H1 (cell line): ENCODE measurements around the gene SLC35F3. TPM values are rescaled to one million over a fixed set of nuclear protein-coding genes. Genes with fewer than 3 reads are reported as not detected.

Experiments
- CTCF ChIA-PET: fragments of 300-600 bp; sonication (Branson Sonifier 250); formaldehyde crosslinking; loops from one replicate; lab custom pipeline; 2021; ENCODE audit not compliant: partially characterized antibody; lab: Charles Lee
- POLR2A ChIA-PET: fragments of 300-600 bp; sonication (Branson Sonifier 250); formaldehyde crosslinking; loops from one replicate; lab custom pipeline; 2021; ENCODE audit warnings: inconsistent platforms; ENCODE audit not compliant: partially characterized antibody; lab: Charles Lee
- DNase-seq, 2 experiments: peaks; one replicate each; pipeline versions ENCODE4 v3.0.0 to v3.0.0-alpha.2; 2010 to 2022; ENCODE audit warnings: low spot score in 2 of 2, low read depth in 1 of 2, mixed read lengths in 1 of 2
- FAIRE-seq: peaks from 2 replicates; lab custom pipeline; 2011; peaks lifted over from hg19 to GRCh38; lab: Jason Lieb, UNC
- H2AFZ ChIP-seq: 2 replicates; pipeline ENCODE4 v1.8.1; 2012; ENCODE audit warnings: low read length, inconsistent platforms
- H2AK5ac ChIP-seq: 2 replicates; pipeline ENCODE4 v1.6.1; 2013; ENCODE audit warnings: low read depth, low read length
- H2BK120ac ChIP-seq: replicated peaks from 2 replicates; pipeline ENCODE3; 2013; ENCODE audit warnings: low read depth, low read length, inconsistent platforms
- H2BK12ac ChIP-seq: 2 replicates; pipeline ENCODE4 v1.6.1; 2013; ENCODE audit warnings: low read depth, low read length
- H2BK15ac ChIP-seq: 2 replicates; pipeline ENCODE4 v1.6.1; 2013; ENCODE audit warnings: low read length
- H2BK20ac ChIP-seq: 2 replicates; pipeline ENCODE4 v1.6.1; 2013; ENCODE audit warnings: low read length
- H2BK5ac ChIP-seq: 2 replicates; pipeline ENCODE4 v1.6.1; 2013; ENCODE audit warnings: low read depth, low read length
- H3K14ac ChIP-seq: 2 replicates; pipeline ENCODE4 v1.6.1; 2013; ENCODE audit warnings: inconsistent platforms; ENCODE audit not compliant: insufficient read length
- H3K18ac ChIP-seq: 2 replicates; pipeline ENCODE4 v1.6.1; 2013; ENCODE audit warnings: low read length; ENCODE audit errors: extremely low read depth
- H3K23ac ChIP-seq: 2 replicates; pipeline ENCODE4 v1.6.1; 2013; ENCODE audit warnings: inconsistent platforms; ENCODE audit not compliant: insufficient read length
- H3K23me2 ChIP-seq: 2 replicates; pipeline ENCODE4 v1.6.1; 2013; ENCODE audit warnings: low read depth, low read length
- H3K27ac ChIP-seq: 2 replicates; pipeline ENCODE4 v1.6.1; 2011; ENCODE audit warnings: low read depth, low read length, inconsistent platforms
- H3K27me3 ChIP-seq, 4 experiments: replicated peaks in 1 of 4; 1 replicate in 1 of 4; 2 replicates in 3 of 4; pipeline versions ENCODE4 v1.6.1 to v1.8.1; 2011 to 2013; ENCODE audit warnings: low read length in 3 of 4, mild to moderate bottlenecking in 3 of 4, inconsistent platforms in 2 of 4, mixed read lengths in 2 of 4, moderate library complexity in 1 of 4; ENCODE audit not compliant: control insufficient read depth in 3 of 4, insufficient read depth in 3 of 4; ENCODE audit errors: extremely low read depth in 1 of 4
- H3K36me3 ChIP-seq, 4 experiments: 2 replicates each; pipeline versions ENCODE4 v1.6.1 to v1.8.1; 2011 to 2013; ENCODE audit warnings: mild to moderate bottlenecking in 4 of 4, low read length in 3 of 4, moderate library complexity in 2 of 4, control low read depth in 1 of 4, inconsistent platforms in 1 of 4; ENCODE audit not compliant: insufficient read depth in 4 of 4, control insufficient read depth in 2 of 4
- H3K4ac ChIP-seq: replicated peaks from 2 replicates; pipeline ENCODE3; 2013; ENCODE audit warnings: low read length, low read depth, mixed read lengths, inconsistent platforms; ENCODE audit not compliant: insufficient read length
- H3K4me1 ChIP-seq, 4 experiments: replicated peaks in 1 of 4; 1 replicate in 1 of 4; 2 replicates in 3 of 4; pipeline versions ENCODE4 v1.6.1 to v1.8.1; 2011 to 2013; ENCODE audit warnings: low read length in 3 of 4, inconsistent platforms in 2 of 4, mixed read lengths in 1 of 4; ENCODE audit not compliant: insufficient read depth in 4 of 4, control insufficient read depth in 3 of 4
- H3K4me2 ChIP-seq, 2 experiments: 2 replicates each; pipeline versions ENCODE4 v1.6.1 to v1.8.1; 2011 to 2013; ENCODE audit warnings: low read depth in 2 of 2, low read length in 2 of 2, control low read depth in 1 of 2, inconsistent platforms in 1 of 2, mild to moderate bottlenecking in 1 of 2; ENCODE audit not compliant: insufficient read depth in 1 of 2
- H3K4me3 ChIP-seq, 4 experiments: fragments of 200-600, 300-600 bp in 1 of 4; sonication (generic), shearing (Covaris generic), sonication (Bioruptor Twin) in 1 of 4; 2 replicates each; pipeline versions ENCODE4 v1.5.1 to v1.8.1; 2011 to 2016; ENCODE audit warnings: low read length in 4 of 4, low read depth in 3 of 4, control low read depth in 2 of 4, inconsistent platforms in 2 of 4, mild to moderate bottlenecking in 2 of 4, mixed read lengths in 1 of 4, moderate library complexity in 1 of 4; ENCODE audit not compliant: insufficient read depth in 2 of 4; ENCODE audit errors: extremely low read depth in 1 of 4
- H3K56ac ChIP-seq: replicated peaks from 2 replicates; pipeline ENCODE3; 2013; ENCODE audit warnings: low read depth, mild to moderate bottlenecking, mixed read lengths, low read length, inconsistent platforms; ENCODE audit not compliant: insufficient read length
- H3K79me1 ChIP-seq: 2 replicates; pipeline ENCODE4 v1.6.1; 2013; ENCODE audit warnings: low read depth, low read length, control low read depth
- H3K79me2 ChIP-seq, 2 experiments: 2 replicates each; pipeline versions ENCODE4 v1.6.1 to v1.8.1; 2012 to 2013; ENCODE audit warnings: low read length in 2 of 2, mild to moderate bottlenecking in 2 of 2, inconsistent platforms in 1 of 2; ENCODE audit not compliant: insufficient read depth in 2 of 2, control insufficient read depth in 1 of 2
- H3K9ac ChIP-seq, 4 experiments: replicated peaks in 1 of 4; 1 replicate in 1 of 4; 2 replicates in 3 of 4; pipeline versions ENCODE4 v1.6.1 to v1.8.1; 2011 to 2013; ENCODE audit warnings: low read depth in 3 of 4, low read length in 3 of 4, control low read depth in 2 of 4, mild to moderate bottlenecking in 2 of 4, moderate library complexity in 2 of 4, inconsistent platforms in 1 of 4; ENCODE audit errors: extremely low read depth in 1 of 4
- H3K9me3 ChIP-seq, 2 experiments: 2 replicates each; pipeline versions ENCODE4 v1.6.1 to v1.8.1; 2012 to 2013; ENCODE audit warnings: mild to moderate bottlenecking in 2 of 2, moderate library complexity in 2 of 2, control low read depth in 1 of 2, inconsistent platforms in 1 of 2, low read depth in 1 of 2, low read length in 1 of 2, mixed read lengths in 1 of 2; ENCODE audit not compliant: insufficient read depth in 2 of 2
- H4K20me1 ChIP-seq, 2 experiments: replicated peaks in 1 of 2; 2 replicates each; pipeline versions ENCODE3 to v1.8.1; 2011 to 2013; ENCODE audit warnings: inconsistent platforms in 2 of 2, low read length in 2 of 2, mild to moderate bottlenecking in 1 of 2; ENCODE audit not compliant: insufficient read depth in 2 of 2, control insufficient read depth in 1 of 2
- H4K5ac ChIP-seq: 2 replicates; pipeline ENCODE4 v1.6.1; 2013; ENCODE audit warnings: low read length, low read depth, mixed read lengths, inconsistent platforms; ENCODE audit not compliant: insufficient read length
- H4K8ac ChIP-seq: 2 replicates; pipeline ENCODE4 v1.8.0; 2013; ENCODE audit warnings: mild to moderate bottlenecking, moderate library complexity, low read length, inconsistent platforms; ENCODE audit not compliant: insufficient read depth; ENCODE audit errors: extremely low read depth
- H4K91ac ChIP-seq: replicated peaks from 2 replicates; pipeline ENCODE3; 2013; ENCODE audit warnings: low read length, mixed read lengths, inconsistent platforms; ENCODE audit not compliant: insufficient read length
- ASH2L ChIP-seq: fragments of 200-600, 300-600 bp; sonication (generic); IDR thresholded peaks from one replicate; pipeline ENCODE4 v1.7.1; 2017; ENCODE audit warnings: low read length
- BCL11A ChIP-seq, 2 experiments: IDR thresholded peaks; one replicate each; pipeline ENCODE4 v1.6.1; 2011; ENCODE audit warnings: low read depth in 2 of 2, low read length in 2 of 2, mild to moderate bottlenecking in 2 of 2
- CBX5 ChIP-seq: fragments of 300-800, 300-1000 bp; sonication (generic); IDR thresholded peaks from 2 replicates; pipeline ENCODE4 v1.7.1; 2016; ENCODE audit warnings: antibody characterized with exemption, low read length, low read depth
- CTBP2 ChIP-seq: IDR thresholded peaks from 2 replicates; pipeline ENCODE4 v1.7.0; 2011; ENCODE audit warnings: borderline replicate concordance, mild to moderate bottlenecking, moderate library complexity, mixed read lengths, low read length; ENCODE audit not compliant: insufficient read depth, insufficient read length
- EP300 ChIP-seq, 2 experiments: IDR thresholded peaks; 1 replicate in 1 of 2; 2 replicates in 1 of 2; pipeline ENCODE4 v1.6.1; 2011 to 2012; ENCODE audit warnings: low read depth in 2 of 2, low read length in 2 of 2, mild to moderate bottlenecking in 2 of 2, borderline replicate concordance in 1 of 2, inconsistent platforms in 1 of 2, moderate library complexity in 1 of 2
- EZH2 ChIP-seq: fragments of 200-600 bp; sonication (generic); IDR thresholded peaks from 2 replicates; pipeline ENCODE4 v1.7.1; 2012; ENCODE audit warnings: low read depth, mild to moderate bottlenecking, moderate library complexity, low read length, inconsistent platforms; ENCODE audit not compliant: severe bottlenecking
- POLR2AphosphoS5 ChIP-seq: IDR thresholded peaks from 2 replicates; pipeline ENCODE4 v1.6.1; 2011; ENCODE audit warnings: low read depth, low read length
- RXRA ChIP-seq: IDR thresholded peaks from 2 replicates; pipeline ENCODE4 v1.6.1; 2011; ENCODE audit warnings: low read depth, mild to moderate bottlenecking, low read length, moderate library complexity; ENCODE audit not compliant: insufficient read depth
- SIX5 ChIP-seq: IDR thresholded peaks from 2 replicates; pipeline ENCODE4 v1.6.1; 2011; ENCODE audit warnings: mild to moderate bottlenecking, low read depth, low read length
- SP2 ChIP-seq: IDR thresholded peaks from 2 replicates; pipeline ENCODE4 v1.6.1; 2012; ENCODE audit warnings: mild to moderate bottlenecking, low read length, inconsistent platforms
- SUZ12 ChIP-seq: fragments of 200-600 bp; sonication (generic); IDR thresholded peaks from 2 replicates; pipeline ENCODE4 v1.6.1; 2012; ENCODE audit warnings: mild to moderate bottlenecking, inconsistent platforms, low read length, moderate library complexity, mixed read lengths
- TCF12 ChIP-seq: IDR thresholded peaks from 2 replicates; pipeline ENCODE4 v1.6.1; 2011; ENCODE audit warnings: low read depth, mild to moderate bottlenecking, low read length
- TEAD4 ChIP-seq: IDR thresholded peaks from 2 replicates; pipeline ENCODE4 v1.6.1; 2012; ENCODE audit warnings: low read depth, low read length, inconsistent platforms, mixed read lengths
- polyA plus RNA-seq, 7 experiments: library from polyadenylated mRNA; depleted of rRNA in 3 of 7; stranded (reverse) in 5 of 7; unstranded in 2 of 7; fragments of >200 nt in 5 of 7; fragments of 200-250 nt in 2 of 7; gene quantifications; 1 replicate in 5 of 7; 2 replicates in 1 of 7; 4 replicates in 1 of 7; pipeline versions ENCODE4 v1.2.1 to v1.2.3, GENCODE V29; 2011 to 2013; ENCODE audit warnings: missing spikeins in 2 of 7, mixed read lengths in 2 of 7
- total RNA-seq: library from RNA; stranded (reverse); fragmentation: NEBNext Ultra II Directional; extraction: Animal tissue kit (Norgen Biotek cat#: 25700); gene quantifications from 2 replicates; pipeline ENCODE4 v1.2.1, GENCODE V29; 2021

SLC35F3 gene
- total and polyA plus RNA-seq, 2 of the 8 experiments (the other 6 are each of a cell fraction or from before 2014, with no cell fraction given): 0.78 to 1.2 TPM

DNA sequence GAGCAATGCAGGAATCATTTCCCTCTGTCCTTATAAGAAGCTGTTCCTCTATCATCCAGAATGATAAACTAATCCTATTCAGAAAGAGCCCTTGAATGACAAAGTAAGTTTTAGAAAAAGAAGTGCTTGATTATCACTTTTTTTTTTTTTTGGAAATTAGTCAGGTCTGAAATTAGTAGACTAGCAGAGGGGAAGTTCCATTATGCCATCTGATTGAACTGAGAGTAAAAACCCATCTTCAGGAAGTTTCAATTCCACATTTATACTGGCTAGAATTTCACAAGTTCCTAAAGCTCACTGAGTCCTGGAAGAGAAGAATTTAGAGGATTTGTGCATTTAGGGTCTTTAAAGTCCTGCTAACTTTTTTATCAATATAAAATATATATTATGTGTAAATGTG, 340.0 kb downstream of the SLC35F3 start:
- no peaks in the 10 kb centered on the region for H3K27me3 ChIP-seq
- H3K9me3 ChIP-seq: no peaks in the 10 kb centered on the region
- H2BK5ac ChIP-seq: no peak overlapping the region
- H4K91ac ChIP-seq: no peak overlapping the region
- FAIRE-seq (no peak), DNase-seq (no peak)
- H4K20me1 ChIP-seq: no peaks in the 10 kb centered on the region
- no peak overlapping the region for H2BK15ac ChIP-seq
- H3K79me1 ChIP-seq: no peaks in the 10 kb centered on the region
- no peaks in the 10 kb centered on the region for H3K79me2 ChIP-seq
- peaks cover 2% of the 10 kb centered on the region; the same call in 1 of the 2 replicates for H3K23me2 ChIP-seq
- H4K5ac ChIP-seq: no peak overlapping the region
- H3K36me3 ChIP-seq: no peaks in the 10 kb centered on the region
- no peak overlapping the region for H3K4me3 ChIP-seq
- CTCF ChIA-PET: interaction anchor here (0.7 to 2.2 kb wide), 2 partner anchors 13 to 65 kb away, joined by 4 to 11 read pairs; no protein-coding TSS in a partner anchor
- H3K56ac ChIP-seq: no peak overlapping the region
- no peak overlapping the region for H2AK5ac ChIP-seq
- H2BK12ac ChIP-seq: no peak overlapping the region
- H3K18ac ChIP-seq: no peak overlapping the region
- H2BK20ac ChIP-seq: no peak overlapping the region
- no peak overlapping the region for H2BK120ac ChIP-seq
- no peak overlapping the region for H3K4ac ChIP-seq
- H3K23ac ChIP-seq: no peak overlapping the region
- TF ChIP-seq TCF12 (no peak), ASH2L (no peak), POLR2AphosphoS5 (no peak), CBX5 (no peak), SP2 (no peak), CTBP2 (no peak), BCL11A (IDR thresholded peaks at IDR 0.05; ENCODE audit: low read depth in 2 of 2, low read length in 2 of 2) (no peak), EP300 (IDR thresholded peaks at IDR 0.05; ENCODE audit: borderline replicate concordance in 1 of 2, low read depth in 2 of 2, low read length in 2 of 2) (no peak), SIX5 (no peak), RXRA (no peak), EZH2 (no peak), TEAD4 (no peak), SUZ12 (no peak)
- H2AFZ ChIP-seq: no peak overlapping the region
- H3K27ac ChIP-seq: no peak overlapping the region
- no peak overlapping the region for H3K4me2 ChIP-seq
- H3K9ac ChIP-seq: no peak overlapping the region
- no peak overlapping the region for H3K14ac ChIP-seq
- POLR2A ChIA-PET: interaction anchor here (0.6 kb wide), 1 partner anchor 13 kb away, joined by 3 read pairs; no protein-coding TSS in a partner anchor
- H3K4me1 ChIP-seq: no peaks in the 10 kb centered on the region
- no peak overlapping the region for H4K8ac ChIP-seq
